ENCODE results near the gene TUBB4A. TPM values are rescaled to one million over a fixed set of nuclear protein-coding genes. Genes with fewer than 3 reads are reported as not detected.

The TUBB4A gene
- 28.2 and 83.7 TPM in 2 replicates for polyA plus RNA-seq

DNA sequence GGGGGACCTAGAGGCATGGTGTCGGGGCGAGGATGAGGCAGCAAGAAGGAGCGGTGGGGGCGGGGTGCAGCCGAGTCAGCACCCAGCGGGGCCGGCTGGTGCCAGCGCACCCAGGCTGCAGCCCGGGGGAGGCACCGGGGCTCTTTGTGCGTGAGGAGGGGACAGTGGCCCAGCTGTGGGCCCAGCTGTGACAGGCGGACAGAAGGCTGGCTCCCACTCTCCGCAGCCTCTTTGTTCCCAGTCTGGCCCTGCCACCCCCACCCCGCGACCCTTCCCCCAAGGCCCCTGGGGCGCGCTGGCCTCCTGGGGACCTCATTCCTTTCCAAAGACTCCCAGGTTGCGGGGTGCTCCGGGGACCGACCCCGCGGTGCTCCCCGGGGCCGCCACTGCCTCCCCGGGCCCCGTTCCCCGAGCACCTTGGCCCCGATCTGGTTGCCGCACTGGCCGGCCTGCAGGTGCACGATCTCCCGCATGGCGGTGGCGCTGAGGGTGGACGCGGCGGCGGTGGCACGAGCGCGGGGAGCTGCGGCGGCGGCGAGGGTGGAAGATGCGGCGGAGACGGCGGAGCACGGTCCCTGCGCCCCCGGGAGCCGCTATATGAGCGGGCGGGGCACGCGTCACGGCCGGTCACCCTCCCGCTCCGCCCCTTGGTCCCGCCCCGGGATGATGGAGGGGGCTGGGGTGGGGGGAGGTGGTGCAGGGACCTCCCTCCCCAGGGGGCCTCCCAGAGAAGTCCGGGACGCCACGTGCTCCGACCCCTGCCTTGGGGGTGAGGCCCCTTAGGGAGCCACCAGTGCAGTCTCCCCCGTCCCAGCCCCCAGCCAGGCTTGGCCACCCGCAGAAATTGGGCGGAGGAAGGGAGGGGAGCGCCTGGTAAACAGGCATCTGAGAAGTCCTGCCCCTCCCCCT, at the start of gene TUBB4A:
Gene TUBB4A (minus strand): TSS at position 570 of the 909 bp plus-strand sequence. CDS start 97 bp downstream, at position 473.

DNA sequence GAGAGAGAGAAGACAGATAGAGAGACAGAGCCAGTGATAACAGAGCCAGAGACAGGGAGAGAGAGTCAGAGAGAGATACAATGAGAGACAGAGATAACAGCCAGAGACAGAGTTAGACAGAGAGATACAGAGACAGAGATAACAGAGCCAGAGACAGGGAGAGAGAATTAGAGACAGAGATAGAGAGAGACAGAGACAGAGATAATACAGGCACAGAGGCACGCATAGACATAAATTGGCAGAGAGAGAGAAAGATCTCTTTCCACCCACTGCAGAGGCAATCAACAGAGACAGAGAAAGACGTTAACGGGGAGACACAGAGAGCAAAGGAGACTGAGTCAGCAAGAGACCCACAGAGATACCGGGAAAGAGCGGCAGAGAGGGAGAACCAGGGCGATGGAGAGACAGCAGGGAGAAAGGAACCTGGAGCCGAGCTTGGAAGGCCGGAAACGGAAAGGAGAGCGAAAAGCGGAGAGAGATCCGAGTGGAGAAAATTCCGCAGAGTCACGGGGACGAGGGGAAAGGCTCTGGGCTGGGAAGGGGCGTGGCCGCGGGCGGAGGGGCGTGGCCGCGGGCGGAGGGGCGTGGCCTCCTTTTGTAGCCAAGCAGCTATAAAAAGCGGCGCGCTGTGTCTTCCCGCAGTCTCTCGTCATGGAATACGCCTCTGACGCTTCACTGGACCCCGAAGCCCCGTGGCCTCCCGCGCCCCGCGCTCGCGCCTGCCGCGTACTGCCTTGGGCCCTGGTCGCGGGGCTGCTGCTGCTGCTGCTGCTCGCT, 28.5 kb upstream of the TUBB4A start, which contains the start of gene TNFSF9:
Gene TNFSF9 (plus strand): TSS at position 641 of the 777 bp plus-strand sequence. CDS start 11 bp downstream, at position 652.

GRCh38 chr19:6481541-6482342, 20.4 kb downstream of the TUBB4A start, which contains the start of gene DENND1C:
DENND1C (minus strand) TSS chr19:6481787; CDS start chr19:6481695, 92 bp downstream.

GRCh38 chr19:6464070-6464873, 37.8 kb downstream of the TUBB4A start, which contains the start of gene CRB3:
CRB3 (plus strand) TSS chr19:6464271; CDS start chr19:6464702, 431 bp downstream.

GRCh38 chr19:6459262-6460098, 42.6 kb downstream of the TUBB4A start, which contains the start of gene SLC25A23:
SLC25A23 (minus strand) TSS chr19:6459792; CDS start chr19:6459628, 164 bp downstream.

Other genes starting within 250 kb of the TUBB4A start
- gene MLLT1, start 222.3 kb downstream of the TUBB4A start, polyA plus RNA-seq = 0.87 and 1.8 TPM in 2 replicates
- not detected in 2 replicates for gene ACER1, start 168.7 kb downstream of the TUBB4A start, polyA plus RNA-seq
- 32.5 and 41.3 TPM in 2 replicates for gene CLPP, start 140.8 kb downstream of the TUBB4A start, polyA plus RNA-seq
- 13.5 and 18.5 TPM in 2 replicates for gene ALKBH7, start 129.5 kb downstream of the TUBB4A start, polyA plus RNA-seq
- 0.35 TPM in 1 of 2 replicates, not detected in the other for gene PSPN, start 126.4 kb downstream of the TUBB4A start, polyA plus RNA-seq
- gene GTF2F1, start 109.1 kb downstream of the TUBB4A start, polyA plus RNA-seq = 7.8 and 12.2 TPM in 2 replicates
- gene KHSRP, start 77.5 kb downstream of the TUBB4A start, polyA plus RNA-seq = 1.5 and 1.7 TPM in 2 replicates
- gene SLC25A41, start 68.5 kb downstream of the TUBB4A start, polyA plus RNA-seq = not detected in 2 replicates
- gene SLC25A23, start 42.5 kb downstream of the TUBB4A start, polyA plus RNA-seq = 2.3 and 12.2 TPM in 2 replicates
- gene CRB3, start 38.0 kb downstream of the TUBB4A start, polyA plus RNA-seq = not detected in 2 replicates
- not detected in 2 replicates for gene DENND1C, start 20.5 kb downstream of the TUBB4A start, polyA plus RNA-seq
- gene TNFSF9, start 28.7 kb upstream of the TUBB4A start, polyA plus RNA-seq = 0.14 and 1.9 TPM in 2 replicates
- 2.3 TPM in 1 of 2 replicates, not detected in the other for gene CD70, start 88.8 kb upstream of the TUBB4A start, polyA plus RNA-seq
- not detected in 2 replicates for gene TNFSF14, start 167.9 kb upstream of the TUBB4A start, polyA plus RNA-seq
- gene C3, start 218.3 kb upstream of the TUBB4A start, polyA plus RNA-seq = 0.52 and 2.7 TPM in 2 replicates
- 7.2 and 11.7 TPM in 2 replicates for gene GPR108, start 235.3 kb upstream of the TUBB4A start, polyA plus RNA-seq
- gene TRIP10, start 237.4 kb upstream of the TUBB4A start, polyA plus RNA-seq = not detected in 2 replicates